Ishikawa (cell line): ENCODE results near the gene ANKS6.

Experiments
- CEBPB ChIP-seq: IDR thresholded peaks from 2 replicates; pipeline ENCODE4 v1.6.1; 2012
- CREB1 ChIP-seq: IDR thresholded peaks from 2 replicates; pipeline ENCODE4 v1.6.1; 2012; ENCODE audit warnings: low read depth
- EGR1 ChIP-seq: IDR thresholded peaks from 2 replicates; pipeline ENCODE4 v1.6.1; 2012
- EP300 ChIP-seq: IDR thresholded peaks from 2 replicates; pipeline ENCODE4 v1.6.1; 2012; ENCODE audit warnings: borderline replicate concordance
- FOXM1 ChIP-seq: IDR thresholded peaks from 2 replicates; pipeline ENCODE4 v1.6.1; 2012; ENCODE audit warnings: low read depth, borderline replicate concordance
- MAX ChIP-seq: IDR thresholded peaks from 2 replicates; pipeline ENCODE4 v1.6.1; 2012
- NFIC ChIP-seq: IDR thresholded peaks from 2 replicates; pipeline ENCODE4 v1.6.1; 2012
- RAD21 ChIP-seq: IDR thresholded peaks from 2 replicates; pipeline ENCODE4 v1.6.1; 2012; ENCODE audit warnings: low read depth
- TAF1 ChIP-seq: IDR thresholded peaks from 2 replicates; pipeline ENCODE4 v1.6.1; 2012; ENCODE audit warnings: low read depth, mild to moderate bottlenecking
- TCF12 ChIP-seq: IDR thresholded peaks from 2 replicates; pipeline ENCODE4 v1.6.1; 2012; ENCODE audit warnings: low read depth
- TEAD4 ChIP-seq: IDR thresholded peaks from 2 replicates; pipeline ENCODE4 v1.6.1; 2012
- USF1 ChIP-seq: IDR thresholded peaks from 2 replicates; pipeline ENCODE4 v1.6.1; 2012
- YY1 ChIP-seq: IDR thresholded peaks from 2 replicates; pipeline ENCODE4 v1.6.1; 2012; ENCODE audit warnings: low read depth
- ZBTB7A ChIP-seq: IDR thresholded peaks from 2 replicates; pipeline ENCODE4 v1.6.1; 2012; ENCODE audit warnings: low read depth
- TF ChIP-seq, protein P1 (sequence below): IDR thresholded peaks from 2 replicates; pipeline ENCODE4 v1.6.1; 2012; ENCODE audit warnings: low read depth, mild to moderate bottlenecking

The ANKS6 gene

GRCh38 chr9:98772364-98773155, 23.8 kb downstream of the ANKS6 start:
- TF ChIP-seq ZBTB7A: no peak
- no peak for TF ChIP-seq MAX
- TF ChIP-seq FOXM1: no peak
- TF ChIP-seq YY1: no peak
- TF ChIP-seq NFIC: no peak
- TF ChIP-seq EP300: no peak
- no peak for TF ChIP-seq TAF1
- no peak for TF ChIP-seq TCF12
- no peak for TF ChIP-seq CEBPB
- TF ChIP-seq EGR1: no peak
- no peak for TF ChIP-seq USF1
- TF ChIP-seq TEAD4: no peak
- TF ChIP-seq, protein P1, sequence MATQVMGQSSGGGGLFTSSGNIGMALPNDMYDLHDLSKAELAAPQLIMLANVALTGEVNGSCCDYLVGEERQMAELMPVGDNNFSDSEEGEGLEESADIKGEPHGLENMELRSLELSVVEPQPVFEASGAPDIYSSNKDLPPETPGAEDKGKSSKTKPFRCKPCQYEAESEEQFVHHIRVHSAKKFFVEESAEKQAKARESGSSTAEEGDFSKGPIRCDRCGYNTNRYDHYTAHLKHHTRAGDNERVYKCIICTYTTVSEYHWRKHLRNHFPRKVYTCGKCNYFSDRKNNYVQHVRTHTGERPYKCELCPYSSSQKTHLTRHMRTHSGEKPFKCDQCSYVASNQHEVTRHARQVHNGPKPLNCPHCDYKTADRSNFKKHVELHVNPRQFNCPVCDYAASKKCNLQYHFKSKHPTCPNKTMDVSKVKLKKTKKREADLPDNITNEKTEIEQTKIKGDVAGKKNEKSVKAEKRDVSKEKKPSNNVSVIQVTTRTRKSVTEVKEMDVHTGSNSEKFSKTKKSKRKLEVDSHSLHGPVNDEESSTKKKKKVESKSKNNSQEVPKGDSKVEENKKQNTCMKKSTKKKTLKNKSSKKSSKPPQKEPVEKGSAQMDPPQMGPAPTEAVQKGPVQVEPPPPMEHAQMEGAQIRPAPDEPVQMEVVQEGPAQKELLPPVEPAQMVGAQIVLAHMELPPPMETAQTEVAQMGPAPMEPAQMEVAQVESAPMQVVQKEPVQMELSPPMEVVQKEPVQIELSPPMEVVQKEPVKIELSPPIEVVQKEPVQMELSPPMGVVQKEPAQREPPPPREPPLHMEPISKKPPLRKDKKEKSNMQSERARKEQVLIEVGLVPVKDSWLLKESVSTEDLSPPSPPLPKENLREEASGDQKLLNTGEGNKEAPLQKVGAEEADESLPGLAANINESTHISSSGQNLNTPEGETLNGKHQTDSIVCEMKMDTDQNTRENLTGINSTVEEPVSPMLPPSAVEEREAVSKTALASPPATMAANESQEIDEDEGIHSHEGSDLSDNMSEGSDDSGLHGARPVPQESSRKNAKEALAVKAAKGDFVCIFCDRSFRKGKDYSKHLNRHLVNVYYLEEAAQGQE: no peak
- TF ChIP-seq RAD21: no peak
- no peak for TF ChIP-seq CREB1

- no peak for TF ChIP-seq CEBPB
- no peak for TF ChIP-seq EGR1
- TF ChIP-seq TEAD4: no peak
- no peak for TF ChIP-seq USF1
- no peak for TF ChIP-seq YY1
- no peak for TF ChIP-seq NFIC
- TF ChIP-seq MAX: no peak
- TF ChIP-seq RAD21: no peak
- TF ChIP-seq, protein P1: no peak
- TF ChIP-seq EP300: no peak
- no peak for TF ChIP-seq TCF12
- no peak for TF ChIP-seq ZBTB7A
- no peak for TF ChIP-seq CREB1
- no peak for TF ChIP-seq FOXM1
- no peak for TF ChIP-seq TAF1
These were observed 25.0 kb downstream of the ANKS6 start for GRCh38 chr9:98771209-98771874.

GRCh38 chr9:98770717-98771116, 25.6 kb downstream of the ANKS6 start:
- TF ChIP-seq EP300 (no peak), CREB1 (no peak), RAD21 (no peak), TEAD4 (no peak), ZBTB7A (no peak), NFIC (no peak), FOXM1 (no peak), TCF12 (no peak), TAF1 (no peak), EGR1 (no peak), MAX (no peak), CEBPB (no peak)
- TF ChIP-seq, protein P1: no peak

GRCh38 chr9:98768344-98768743, 28.0 kb downstream of the ANKS6 start:
- TF ChIP-seq FOXM1: no peak
- TF ChIP-seq MAX: no peak
- TF ChIP-seq YY1: no peak
- no peak for TF ChIP-seq EGR1
- TF ChIP-seq NFIC: no peak
- TF ChIP-seq, protein P1: no peak
- TF ChIP-seq EP300: no peak
- TF ChIP-seq TCF12: no peak
- TF ChIP-seq RAD21: no peak
- no peak for TF ChIP-seq TEAD4
- TF ChIP-seq USF1: no peak
- TF ChIP-seq CEBPB: no peak
- no peak for TF ChIP-seq CREB1
- TF ChIP-seq TAF1: no peak
- TF ChIP-seq ZBTB7A: no peak
